GM18502 (cell line): ENCODE measurements around the gene TAS2R43.
"Not testable (repeated sequence)": the region's sequence is repeated elsewhere in the genome, so short reads cannot be mapped to it uniquely, and the experiment has no call there.

Source experiments
- ATAC-seq: cut with Tn5 transposase; IDR thresholded peaks from one replicate; pipeline ENCODE4 v1.9.1; 2021; ENCODE audit warnings: mild to moderate bottlenecking; ENCODE audit not compliant: unreplicated experiment, poor library complexity

Gene TAS2R43, protein sequence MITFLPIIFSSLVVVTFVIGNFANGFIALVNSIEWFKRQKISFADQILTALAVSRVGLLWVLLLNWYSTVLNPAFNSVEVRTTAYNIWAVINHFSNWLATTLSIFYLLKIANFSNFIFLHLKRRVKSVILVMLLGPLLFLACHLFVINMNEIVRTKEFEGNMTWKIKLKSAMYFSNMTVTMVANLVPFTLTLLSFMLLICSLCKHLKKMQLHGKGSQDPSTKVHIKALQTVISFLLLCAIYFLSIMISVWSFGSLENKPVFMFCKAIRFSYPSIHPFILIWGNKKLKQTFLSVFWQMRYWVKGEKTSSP

DNA sequence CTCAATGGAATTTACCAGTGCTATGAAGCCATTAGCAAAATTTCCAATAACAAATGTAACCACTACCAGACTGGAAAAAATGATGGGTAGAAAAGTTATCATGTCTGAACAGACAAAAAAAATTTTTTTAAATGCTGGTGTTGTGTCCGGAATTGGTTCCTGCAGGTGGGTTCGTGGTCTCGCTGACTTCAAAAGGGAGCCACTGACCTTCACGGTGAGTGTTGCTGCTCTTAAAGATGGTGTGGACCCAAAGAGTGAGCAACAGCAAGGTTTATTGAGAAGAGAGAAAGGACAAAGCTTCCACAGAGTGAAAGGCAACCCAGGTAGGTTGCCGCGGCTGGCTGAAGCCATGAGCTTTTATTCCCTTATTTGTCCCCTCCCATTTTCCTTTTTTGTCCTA, at the start of gene TAS2R43:
Gene TAS2R43 (minus strand): TSS at position 186 of the 400 bp plus-strand sequence. CDS start 84 bp downstream, at position 102.
- ATAC-seq, result no peak

DNA sequence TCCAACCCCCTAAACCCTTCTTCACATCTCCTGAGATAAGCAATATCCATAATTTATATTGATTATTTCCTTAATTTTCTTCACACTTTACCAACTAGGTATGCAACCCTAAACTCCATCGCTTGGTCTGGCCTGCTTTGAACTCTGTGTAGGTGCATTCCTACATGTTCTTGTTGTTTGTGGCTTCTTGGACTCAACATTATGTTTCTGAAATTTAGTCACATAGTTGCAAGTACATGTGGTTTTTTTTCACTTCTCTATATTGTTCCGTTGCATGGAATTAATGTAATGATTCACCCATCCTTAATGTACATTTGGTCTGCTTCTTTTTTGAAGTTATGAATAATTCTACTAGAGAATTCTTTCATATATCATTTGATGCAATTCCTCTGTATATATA, 44.0 kb upstream of the TAS2R43 start:
- no peak for ATAC-seq

DNA sequence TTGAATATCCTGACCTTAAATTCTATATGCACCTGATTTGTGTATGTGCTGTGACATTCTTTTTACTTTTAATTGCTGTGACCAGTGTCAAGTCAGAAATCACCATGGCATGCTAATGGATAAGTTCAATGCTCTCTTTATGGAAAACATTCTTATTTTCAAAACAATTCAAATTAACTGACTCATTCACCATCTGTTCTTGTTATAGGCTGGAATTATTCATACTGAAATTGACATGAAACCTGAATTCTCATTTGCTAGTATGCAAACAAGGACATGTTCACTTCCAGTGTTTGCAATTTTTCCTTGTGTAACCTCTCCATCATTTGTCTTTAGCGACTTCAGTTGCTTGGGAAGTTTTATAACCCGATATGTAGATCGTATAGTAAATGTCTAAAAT, 42.2 kb upstream of the TAS2R43 start, which contains the start of gene TAS2R30:
Gene TAS2R30 (minus strand): TSS at position 340 of the 400 bp plus-strand sequence. CDS start 400 bp downstream, outside the sequence.
- ATAC-seq, result no peak

DNA sequence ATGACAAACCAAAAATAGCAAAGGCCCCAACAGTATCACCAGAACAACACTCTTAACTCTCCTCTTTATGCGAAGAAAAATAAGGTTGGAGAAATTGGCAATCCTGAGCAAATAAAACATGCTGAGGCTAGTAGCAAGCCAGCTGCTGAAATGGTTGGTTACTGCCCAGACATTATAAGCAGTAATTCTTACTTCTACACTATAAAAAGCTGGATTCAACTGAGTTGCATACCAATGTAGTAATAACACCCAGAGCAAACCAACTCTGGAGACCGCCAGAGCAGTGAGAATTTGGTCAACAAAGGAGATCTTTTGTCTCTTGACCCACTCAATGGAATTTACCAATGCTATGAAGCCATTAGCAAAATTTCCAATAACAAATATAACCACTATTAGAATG, 41.7 kb upstream of the TAS2R43 start:
- no peak for ATAC-seq

DNA sequence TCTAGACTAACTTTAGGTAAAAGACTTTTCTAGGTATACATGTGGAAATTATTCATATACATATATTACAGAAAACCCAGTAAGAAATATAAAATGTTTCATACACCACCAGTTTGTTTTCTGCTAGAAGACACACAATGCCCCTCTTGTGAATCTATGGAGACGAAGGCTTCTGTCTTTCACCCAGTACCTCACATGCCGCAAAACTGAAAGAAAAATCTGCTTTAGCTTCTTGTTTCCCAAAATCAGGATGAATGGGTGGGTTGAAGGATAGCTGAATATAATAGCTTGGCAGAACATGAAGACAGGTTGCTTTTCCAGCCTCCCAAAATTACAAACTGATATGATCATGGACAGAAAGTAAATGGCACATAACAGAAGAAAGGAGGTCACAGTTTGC, 41.0 kb upstream of the TAS2R43 start:
- ATAC-seq, result no peak

DNA sequence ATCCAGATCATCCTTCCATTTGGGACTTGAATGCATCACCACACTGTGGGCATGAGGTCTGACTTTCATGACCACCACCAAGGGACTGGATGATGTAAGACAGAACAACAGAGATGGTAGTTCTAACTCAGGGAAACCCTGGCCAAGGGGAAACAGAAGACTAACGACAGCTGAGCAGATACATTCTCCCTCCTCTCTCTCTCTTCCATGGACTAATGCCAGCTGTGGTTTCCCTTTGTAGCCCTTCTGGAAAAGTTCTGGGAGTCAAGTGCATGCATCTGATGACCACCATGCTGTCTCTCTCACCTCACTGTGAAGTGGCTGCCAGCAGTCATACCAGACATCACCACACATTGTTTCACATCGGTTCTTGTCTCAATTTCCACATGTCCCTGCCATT, 38.9 kb upstream of the TAS2R43 start:
- ATAC-seq, result no peak

DNA sequence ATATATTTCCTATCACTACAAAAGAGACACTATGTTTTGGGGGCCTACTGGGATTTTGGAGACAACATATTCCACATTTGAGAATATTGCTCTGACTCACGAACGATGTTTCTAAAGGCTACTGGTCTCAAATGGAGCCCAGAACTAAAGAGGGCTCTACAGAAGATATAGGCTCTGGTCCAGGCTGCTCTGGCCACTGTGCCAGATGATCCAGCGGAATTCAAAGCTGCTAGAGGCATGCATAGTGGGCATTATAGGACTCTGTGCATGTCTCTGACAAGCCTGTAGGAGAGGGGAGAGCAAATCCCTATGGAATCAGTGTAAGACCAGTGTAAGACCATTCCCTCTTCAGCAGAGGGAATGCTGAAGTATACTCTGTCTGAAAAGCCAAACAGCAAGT, 38.3 kb upstream of the TAS2R43 start:
- ATAC-seq, result no peak

DNA sequence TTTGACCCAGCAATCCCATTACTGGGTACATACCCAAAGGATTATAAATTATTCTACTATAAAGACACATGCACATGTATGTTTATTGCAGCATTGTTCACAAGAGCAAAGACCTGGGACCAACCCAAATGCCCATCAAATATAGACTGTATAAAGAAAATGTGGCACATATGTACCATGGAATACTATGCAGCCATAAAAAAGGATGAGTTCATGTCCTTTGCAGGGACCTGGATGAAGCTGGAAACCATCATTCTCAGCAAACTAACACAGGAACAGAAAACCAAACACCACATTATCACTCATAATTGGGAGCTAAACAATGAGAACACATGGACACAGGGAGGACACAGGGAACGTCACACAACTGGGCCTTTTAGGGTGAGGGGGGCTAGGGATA, 22.0 kb upstream of the TAS2R43 start:
- ATAC-seq, result not testable (repeated sequence)

DNA sequence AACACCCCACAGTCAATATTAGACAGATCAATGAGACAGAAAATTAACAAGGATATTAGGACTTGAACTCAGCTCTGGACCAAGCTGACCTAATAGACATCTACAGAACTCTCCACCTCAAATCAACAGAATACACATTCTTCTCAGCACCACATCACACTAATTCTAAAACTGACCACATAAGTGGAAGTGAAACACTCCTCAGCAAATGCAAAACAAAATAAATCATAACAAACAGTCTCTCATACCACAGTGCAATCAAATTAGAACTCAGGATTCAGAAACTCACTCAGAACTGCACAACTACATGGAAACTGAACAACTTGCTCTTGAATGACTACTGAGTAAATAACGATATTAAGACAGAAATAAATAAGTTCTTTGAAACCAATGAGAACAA, 19.1 kb upstream of the TAS2R43 start:
- ATAC-seq, result not testable (repeated sequence)

DNA sequence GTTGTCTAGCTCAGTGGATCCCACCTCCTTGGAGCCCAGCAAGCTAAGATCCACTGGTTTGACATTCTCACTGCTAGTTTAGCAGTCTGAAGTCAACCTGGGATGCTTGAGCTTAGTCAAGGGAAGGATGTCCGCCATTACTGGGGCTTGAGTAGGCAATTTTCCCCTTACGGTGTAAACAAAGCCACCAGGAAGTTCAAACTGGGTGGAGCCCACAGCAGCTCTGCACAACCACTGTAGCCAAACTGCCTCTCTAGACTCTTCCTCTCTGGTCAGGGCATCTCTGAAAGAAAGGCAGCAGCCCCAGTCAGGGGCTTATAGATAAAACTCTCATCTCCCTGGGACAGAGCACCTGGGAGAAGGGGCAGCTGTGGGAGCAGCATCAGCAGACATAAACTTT, 16.7 kb upstream of the TAS2R43 start:
- ATAC-seq, result no peak

DNA sequence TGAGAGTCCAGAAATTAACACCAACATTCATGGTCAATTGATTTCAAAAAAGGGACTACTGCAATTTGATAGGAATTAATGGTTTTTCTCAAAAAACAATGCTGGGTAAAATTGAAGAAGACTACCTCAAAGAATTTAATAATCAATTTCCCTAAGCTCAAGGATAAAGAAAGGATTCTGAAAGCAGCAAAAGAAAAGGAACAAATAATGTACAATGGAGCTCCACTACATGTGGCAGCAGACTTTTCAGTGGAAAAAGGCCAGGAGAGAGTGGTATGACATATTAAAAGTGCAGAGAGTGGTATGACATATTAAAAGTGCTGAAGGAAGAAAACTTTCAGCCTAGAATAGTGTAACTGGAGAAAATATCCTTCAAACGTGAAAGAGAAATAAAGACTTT, 15.6 kb upstream of the TAS2R43 start:
- no peak for ATAC-seq

DNA sequence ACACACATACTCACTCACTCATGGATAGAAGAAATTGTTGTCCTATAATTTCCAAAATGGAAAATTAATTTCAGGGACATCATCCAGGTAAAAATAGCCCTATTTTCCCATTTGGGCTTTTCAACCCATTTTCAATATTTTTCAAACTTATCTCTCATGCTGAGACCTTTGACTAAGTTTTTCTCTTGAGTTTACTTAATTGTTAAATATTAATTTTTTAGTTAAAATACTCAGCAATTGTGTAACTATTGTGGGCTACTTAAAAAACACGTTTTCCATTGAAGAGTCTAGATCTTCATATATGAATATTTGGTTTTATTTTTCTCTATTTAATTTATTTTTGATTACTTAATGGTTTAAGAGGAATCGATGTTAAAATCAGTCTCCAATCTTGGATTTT, 14.2 kb upstream of the TAS2R43 start:
- no peak for ATAC-seq

DNA sequence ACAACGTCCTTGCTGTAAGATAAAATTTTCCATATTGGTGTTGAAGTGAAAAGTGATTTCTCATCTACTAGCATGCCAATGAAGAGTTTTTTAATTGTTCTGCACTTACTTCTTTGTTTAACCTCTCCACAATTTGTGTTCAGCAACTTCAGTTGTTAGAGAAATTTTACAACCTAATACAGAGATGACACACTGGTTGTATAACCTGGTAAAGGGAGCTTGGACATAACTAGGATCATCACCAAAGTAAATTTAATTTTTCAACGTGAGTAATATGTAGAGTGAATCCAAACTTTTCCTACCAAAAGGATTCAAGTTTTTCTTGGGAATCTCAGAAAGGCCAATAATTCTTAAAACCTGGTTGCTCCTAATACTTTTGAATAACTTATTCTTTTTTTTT, 13.4 kb upstream of the TAS2R43 start:
- ATAC-seq, result no peak

DNA sequence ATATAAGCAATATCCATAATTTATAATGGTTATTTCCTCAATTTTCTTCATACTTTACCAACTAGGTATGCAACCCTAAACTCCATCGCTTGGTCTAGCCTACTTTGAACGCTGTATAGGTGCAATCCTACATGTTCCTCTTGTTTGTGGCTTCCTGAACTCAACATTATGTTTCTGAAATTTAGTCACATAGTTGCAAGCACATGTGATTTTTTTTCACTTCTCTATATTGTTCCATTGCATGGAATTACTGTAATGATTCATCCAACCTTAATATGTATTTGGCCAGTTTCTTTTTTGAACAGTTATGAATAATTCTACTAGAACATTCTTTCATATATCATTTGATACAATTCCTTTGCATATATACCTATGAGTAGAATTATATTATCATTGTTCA, 2.8 kb upstream of the TAS2R43 start:
- ATAC-seq, result not testable (repeated sequence)

DNA sequence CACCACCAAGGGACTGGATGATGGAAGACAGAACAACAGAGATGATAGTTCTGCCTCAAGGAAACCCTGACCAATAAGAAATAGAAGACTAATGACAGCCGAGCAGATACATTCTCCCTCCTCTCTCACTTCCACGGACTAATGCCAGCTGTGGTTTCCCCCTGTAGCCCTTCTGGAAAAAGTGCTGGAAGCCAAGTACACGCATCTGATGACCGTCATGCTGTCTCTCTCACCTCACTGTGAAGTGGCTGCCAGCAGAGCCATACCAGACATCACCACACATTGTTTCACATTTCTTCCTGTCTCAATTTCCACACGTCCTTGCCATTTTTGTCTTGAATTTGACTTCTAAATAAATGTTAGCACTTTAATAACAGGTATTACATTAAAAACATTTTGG, 2.9 kb downstream of the TAS2R43 start:
- ATAC-seq, result no peak

DNA sequence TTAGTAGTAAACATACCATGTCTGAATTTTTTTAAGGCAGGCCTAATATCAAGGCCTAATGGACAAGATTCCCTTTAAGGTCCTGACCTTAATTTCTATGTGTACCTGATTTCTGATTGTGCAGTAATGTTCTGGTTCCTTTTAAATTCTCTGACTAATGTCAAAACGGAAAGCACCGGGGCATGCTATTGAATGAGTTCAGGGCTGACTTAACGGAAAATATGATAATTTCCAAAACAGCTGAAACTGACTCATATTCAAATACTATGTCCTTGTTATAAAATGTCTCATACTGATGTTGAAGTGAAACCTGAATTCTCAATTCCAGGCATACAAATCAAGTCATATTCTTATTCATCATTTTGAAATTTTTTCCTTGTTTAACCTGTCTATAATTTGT, 6.7 kb downstream of the TAS2R43 start:
- ATAC-seq, result no peak

DNA sequence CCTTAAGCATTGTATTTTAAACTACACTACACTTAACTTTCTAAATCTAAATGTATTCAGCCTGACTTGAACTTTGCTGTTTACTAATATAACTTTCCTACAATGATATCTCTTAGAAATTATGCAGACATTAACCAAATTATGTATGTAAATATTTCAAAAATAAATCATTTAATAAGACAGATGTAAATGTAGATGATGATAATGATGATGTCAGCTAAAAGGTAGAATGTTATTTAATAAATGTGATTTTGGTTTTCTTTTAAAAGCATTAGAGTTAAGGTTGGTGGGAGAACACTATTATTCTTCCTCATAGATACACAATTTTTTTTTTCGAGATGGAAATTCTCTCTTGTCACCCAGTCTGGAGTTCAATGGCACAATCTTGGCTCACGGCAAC, 10.1 kb downstream of the TAS2R43 start:
- no peak for ATAC-seq

DNA sequence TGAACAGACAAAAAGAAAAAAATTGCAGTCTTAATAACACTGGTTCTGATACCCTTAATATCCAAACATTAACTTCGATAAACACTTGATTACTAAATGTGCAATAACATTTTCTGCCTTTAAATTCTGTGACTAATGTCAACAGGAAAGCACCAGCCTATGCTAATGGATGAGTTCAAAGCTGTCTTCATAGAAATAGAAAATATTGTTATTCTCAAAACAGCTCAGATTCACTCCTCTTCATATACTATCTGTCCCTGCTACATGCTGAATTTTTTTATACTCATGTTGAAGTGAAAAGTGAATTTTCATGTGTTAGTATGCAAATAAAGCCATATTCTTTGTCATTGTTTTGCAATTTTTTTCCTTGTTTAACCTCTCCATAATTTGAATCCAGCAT, 13.9 kb downstream of the TAS2R43 start:
- ATAC-seq, result no peak

DNA sequence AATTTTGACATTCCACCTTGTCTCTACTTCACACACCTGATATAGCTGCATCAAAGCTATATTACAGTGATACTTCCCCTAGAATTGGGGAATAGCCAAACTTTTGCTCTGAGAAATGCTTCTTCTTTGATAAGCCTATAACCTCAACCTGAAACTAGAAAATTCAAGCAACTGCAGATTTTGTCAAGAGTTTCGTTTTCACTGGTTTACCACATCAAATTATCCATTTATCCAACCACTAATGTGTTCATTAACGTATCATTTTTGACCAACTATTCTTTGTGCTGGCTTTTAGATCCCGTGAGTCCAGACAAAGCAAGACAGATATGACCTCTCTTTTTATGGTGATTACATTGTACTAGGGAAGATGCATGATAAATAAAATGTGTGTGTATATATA, 16.5 kb downstream of the TAS2R43 start:
- no peak for ATAC-seq

DNA sequence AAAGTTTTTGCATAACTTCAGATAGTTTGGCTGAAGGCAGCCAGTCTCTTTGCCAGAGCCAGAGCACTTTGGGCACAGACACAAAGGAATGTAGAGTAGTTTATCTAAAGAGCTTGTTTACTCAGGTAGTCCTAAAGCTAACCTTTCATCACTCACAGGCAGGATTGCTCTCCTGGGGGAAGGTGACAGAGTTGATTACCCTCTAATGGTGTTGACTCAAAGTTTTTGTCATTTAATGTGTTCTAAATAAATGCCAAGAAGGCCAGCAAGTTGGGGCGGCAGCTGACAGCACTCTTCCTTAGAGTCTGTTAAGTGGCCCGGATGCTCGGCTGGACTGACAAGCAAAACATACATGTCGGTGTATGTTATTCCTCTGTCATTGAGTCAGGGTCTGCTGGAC, 20.7 kb downstream of the TAS2R43 start:
- ATAC-seq, result no peak

DNA sequence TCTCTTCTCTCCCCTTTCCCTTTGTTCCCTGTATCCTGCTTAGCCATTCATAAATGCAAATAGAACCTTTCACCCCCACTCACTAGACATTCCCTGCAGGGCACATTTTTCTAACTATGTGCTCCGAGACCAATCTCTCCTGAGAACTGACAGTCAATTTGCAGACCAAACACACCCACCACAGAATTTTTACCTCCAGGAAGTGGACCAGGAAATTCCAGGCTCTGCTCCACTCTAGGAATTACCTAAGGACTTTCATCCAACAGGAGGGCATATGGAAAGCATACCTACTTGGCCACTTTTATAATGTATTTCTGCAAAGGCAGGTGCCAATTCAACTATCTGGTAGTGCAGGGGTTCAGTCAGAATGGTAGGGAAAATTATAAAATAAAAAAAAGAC, 21.1 kb downstream of the TAS2R43 start:
- ATAC-seq, result no peak

DNA sequence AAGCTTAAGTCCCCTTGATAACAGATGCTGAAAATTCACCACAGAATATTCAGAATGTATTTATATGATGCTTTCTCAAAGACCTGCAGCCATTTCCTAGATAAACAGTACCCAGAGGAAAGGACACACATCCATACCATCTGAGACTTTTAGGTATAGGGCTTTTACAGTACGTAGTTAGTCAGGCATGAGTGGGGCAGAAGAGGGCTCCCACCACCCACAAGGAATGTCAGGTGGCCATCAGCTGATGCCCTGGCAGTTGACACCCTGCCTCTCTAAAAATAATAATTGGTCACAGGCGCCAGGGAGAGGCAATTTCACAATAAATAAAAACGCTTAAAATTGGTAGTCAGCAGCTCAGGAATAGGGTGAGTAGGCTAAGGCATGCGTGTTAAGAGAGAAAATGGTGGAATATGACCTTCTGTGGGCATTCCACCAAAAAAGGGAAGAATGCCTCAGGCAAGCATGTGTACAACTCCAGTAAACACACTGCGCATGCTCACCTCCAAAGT, 22.2 kb downstream of the TAS2R43 start:
- no peak for ATAC-seq
